GM21367 (cell line): ENCODE measurements around the gene GCH1.
"Not testable (repeated sequence)": the region's sequence is repeated elsewhere in the genome, so short reads cannot be mapped to it uniquely, and the experiment has no call there.

Source experiments
- ATAC-seq: cut with Tn5 transposase; IDR thresholded peaks from one replicate; pipeline ENCODE4 v1.9.1; 2021; ENCODE audit not compliant: unreplicated experiment

GCH1 gene, protein sequence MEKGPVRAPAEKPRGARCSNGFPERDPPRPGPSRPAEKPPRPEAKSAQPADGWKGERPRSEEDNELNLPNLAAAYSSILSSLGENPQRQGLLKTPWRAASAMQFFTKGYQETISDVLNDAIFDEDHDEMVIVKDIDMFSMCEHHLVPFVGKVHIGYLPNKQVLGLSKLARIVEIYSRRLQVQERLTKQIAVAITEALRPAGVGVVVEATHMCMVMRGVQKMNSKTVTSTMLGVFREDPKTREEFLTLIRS

DNA sequence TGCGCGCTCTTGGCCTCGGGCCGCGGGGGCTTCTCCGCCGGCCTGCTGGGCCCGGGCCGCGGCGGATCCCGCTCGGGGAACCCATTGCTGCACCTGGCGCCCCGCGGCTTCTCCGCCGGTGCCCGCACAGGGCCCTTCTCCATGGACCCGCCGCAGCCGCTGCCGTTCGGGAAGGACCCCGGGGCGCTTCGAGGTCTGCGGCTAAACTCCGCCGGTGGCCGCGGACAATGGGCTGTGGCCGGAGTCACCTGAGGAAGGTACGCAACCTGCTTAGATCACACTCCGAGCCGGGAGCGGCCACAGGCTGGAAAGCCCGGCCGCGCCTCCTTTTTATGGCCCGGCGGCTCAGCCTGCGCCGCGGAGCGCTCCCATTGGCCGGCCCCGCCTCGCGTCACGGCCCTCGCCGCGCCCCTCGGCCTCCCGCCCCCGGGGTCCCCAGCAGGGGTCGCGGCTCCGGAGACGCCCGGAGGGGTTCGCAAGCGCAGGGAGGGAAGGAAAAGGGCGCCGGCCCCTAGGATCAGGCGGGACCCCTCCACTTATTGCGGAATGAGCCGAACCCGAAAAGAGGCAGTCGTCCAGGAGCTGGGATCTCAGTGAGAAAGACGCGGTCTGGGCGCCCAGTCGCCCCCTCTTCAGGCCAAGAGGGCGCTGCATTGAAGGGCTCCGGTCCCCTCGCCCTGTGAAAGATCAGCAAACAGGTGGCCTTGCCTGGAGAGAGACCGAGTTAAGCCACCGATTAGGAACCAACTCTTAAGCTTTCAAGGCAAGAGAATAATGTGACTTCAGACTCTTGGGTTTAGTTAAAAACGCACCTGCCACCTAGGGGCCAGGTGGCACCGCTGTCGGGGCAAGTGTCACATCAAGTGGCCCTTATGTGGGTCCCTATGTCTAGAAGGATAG lies at the start of gene GCH1:
Gene GCH1, minus strand, starts transcription at position 306 of the 900 bp plus-strand sequence. Its CDS starts 163 bp downstream, at position 143.
- ATAC-seq = peak; percentile 70

DNA sequence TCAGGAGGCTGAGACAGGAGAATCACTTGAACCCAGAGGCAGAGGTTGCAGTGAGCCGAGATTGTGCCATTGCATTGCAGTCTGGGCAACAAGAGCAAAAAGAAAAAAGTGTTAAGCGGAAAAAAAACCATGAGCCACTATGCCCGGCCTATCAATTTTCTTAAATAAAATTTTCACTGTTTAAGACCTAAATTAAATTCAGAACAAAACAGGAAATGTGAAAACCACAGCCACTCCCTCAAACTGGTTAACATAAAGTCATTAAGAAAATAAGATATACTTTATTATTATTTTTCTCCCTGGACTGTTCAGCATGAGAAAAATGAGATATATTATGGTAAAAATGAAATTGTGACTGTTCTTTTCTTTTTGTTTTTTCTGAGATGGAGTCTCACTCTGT lies 44.6 kb upstream of the GCH1 start:
- no peak for ATAC-seq

DNA sequence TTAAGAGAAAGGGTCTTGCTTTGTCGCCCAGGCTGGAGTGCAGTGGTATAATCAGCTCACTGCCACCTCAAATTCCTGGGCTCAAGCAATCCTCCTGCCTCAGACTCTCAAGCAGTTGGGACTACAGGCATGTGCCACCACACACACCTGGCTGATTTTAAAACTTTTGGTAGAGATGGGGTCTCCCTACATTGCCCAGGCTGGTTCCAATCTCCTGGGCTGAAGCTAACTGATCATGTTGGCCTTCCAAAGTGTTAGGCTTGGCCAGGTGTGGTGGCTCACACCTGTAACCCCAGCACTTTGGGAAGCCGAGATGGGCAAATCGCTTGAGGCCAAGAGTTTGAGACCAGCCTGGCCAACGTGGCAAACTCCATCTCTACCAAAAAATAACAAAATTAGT lies 43.9 kb upstream of the GCH1 start:
- no peak for ATAC-seq

DNA sequence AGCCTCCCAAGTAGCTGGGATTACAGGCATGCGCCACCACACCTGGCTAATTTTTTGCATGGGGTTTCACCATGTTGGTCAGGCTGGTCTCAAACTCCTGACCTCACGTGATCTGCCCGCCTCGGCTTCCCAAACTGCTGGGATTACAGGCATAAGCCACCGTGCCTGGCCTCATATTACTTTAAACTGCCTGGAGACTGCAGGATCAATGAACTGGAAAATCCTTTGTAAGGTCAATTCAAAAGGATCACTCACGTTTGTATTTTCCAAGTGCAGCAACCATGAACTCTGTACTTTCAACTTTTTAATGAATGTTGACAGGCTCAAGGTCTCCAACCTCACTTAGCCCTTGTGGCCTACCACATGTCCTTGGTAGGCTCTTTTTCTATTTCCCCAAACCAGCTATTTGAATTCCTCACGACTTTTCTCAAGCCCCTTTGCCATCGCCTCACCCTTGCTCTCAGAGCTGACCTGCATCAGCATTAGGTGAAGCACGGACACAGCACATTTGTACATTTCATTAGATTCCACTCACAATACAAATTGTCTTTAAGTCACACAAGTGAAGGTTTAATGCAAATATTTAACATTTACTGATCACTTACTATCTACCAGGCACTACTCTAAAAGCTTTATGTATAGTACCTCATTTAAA lies 42.2 kb upstream of the GCH1 start:
- ATAC-seq = no peak

DNA sequence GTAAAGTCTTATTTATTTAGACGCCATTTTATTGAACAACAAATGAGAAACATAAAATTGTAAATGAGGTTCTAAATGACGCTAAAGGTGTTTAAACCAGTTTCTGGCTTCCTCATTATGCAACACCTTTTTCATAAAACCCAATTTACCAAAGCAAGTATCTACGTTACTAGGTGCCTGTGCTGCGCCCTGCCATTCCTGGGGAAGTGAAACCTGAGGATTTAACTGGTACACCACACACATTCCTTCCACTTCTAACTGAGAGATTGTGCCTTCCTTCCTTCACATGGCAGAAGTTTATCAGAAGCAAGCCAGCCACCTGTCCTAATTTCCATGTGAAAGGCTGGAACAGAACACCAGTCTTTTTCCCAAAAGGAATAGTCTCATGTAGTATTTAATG lies 40.3 kb upstream of the GCH1 start:
- no peak for ATAC-seq

DNA sequence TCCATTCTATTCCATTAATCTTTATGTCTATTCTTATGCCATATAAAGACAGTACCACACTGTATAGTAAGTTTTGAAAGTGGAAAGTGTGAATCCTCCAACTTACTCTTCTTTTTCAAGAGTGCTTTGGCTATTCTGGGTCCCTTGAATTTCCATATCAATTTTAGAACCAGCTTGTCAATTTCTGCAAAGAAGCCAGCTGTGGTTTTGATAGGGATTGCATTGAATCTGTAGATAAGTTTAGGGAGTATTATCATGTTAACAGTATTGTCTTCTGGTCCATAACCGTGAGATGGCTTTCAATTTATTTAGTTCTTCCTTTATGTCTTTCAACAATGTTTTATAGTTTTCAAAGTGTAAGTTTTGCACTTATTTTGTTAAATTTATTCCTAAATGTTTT lies 34.2 kb upstream of the GCH1 start:
- ATAC-seq = no peak

GRCh38 chr14:54935958-54936357 lies 33.3 kb upstream of the GCH1 start:
- no peak for ATAC-seq

GRCh38 chr14:54935100-54935499 lies 32.5 kb upstream of the GCH1 start:
- ATAC-seq = no peak

GRCh38 chr14:54933006-54933405 lies 30.4 kb upstream of the GCH1 start:
- ATAC-seq = no peak

DNA sequence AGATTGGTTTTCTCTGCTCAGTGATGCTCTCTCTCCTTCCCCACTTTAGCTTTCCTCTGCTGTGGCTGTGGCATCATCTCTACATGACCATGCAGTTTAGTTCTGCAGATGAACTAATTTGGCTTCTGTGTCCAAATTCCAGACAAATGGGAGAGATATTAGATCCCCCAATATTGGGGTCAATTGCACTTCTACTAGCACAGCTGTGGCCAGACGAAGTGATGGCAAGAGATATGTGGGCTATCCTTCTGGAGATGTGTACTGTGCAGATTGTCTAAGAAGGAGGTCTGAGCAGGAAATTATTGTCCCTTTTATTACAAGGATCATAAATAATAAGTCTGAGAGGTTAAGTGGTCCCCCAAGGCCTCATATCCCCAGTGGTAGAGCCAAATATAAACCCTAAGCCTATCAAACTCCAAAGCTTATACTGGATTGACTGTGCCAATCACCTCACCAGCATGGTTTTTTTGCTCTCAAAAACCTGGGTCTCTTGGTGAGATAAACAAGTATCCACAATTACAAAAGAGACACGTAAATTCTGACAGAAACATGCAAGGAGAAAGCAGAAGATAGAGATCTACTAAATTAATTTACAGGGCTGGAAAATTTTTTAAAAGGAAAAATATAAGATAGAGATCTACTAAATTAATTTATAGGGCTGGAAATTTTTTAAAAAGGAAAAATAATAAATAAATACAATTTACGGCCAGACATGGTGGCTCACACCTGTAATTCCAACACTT lies 29.1 kb upstream of the GCH1 start:
- ATAC-seq = no peak

GRCh38 chr14:54931101-54931500 lies 28.5 kb upstream of the GCH1 start:
- ATAC-seq = no peak

GRCh38 chr14:54929556-54929955 lies 26.9 kb upstream of the GCH1 start:
- no peak for ATAC-seq

DNA sequence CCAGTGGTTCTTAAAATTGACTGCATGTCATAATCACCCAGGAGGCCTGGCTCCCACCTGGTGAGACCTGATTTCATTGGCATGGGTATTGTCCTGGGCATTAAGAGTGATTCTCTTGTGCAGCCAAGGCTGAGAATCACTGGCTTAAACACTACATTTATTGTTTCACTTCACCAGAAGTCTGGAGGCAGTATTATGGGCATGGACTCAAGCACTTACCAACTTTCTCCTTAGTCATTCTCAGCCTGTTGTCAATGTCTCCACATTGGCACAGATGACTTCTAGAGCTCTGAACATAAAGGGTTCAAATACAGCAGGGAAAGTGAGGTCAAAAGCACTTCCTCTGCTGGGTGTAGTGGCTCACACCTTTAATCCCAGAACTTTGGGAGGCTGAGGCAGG lies 25.6 kb upstream of the GCH1 start:
- no peak for ATAC-seq

DNA sequence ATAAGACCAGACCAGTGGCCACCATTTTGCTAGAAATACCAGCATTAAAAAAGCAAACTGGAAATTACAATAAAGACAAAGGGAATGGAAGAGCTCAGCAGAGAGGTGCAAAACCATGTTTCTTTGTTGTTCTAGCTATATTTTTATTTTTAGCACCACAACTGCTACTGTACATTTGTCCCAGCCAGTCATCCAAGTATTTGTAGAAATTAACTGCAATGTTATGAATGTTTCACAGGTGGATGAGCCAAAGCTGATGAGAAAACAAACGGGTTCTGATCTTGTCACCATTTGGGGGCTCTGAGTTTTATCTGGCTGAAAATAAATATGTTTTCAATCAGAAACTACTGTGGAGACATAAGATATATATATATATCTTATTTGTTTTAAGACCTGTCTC lies 24.9 kb upstream of the GCH1 start:
- ATAC-seq = no peak

GRCh38 chr14:54926570-54926969 lies 23.9 kb upstream of the GCH1 start:
- not testable (repeated sequence) for ATAC-seq

DNA sequence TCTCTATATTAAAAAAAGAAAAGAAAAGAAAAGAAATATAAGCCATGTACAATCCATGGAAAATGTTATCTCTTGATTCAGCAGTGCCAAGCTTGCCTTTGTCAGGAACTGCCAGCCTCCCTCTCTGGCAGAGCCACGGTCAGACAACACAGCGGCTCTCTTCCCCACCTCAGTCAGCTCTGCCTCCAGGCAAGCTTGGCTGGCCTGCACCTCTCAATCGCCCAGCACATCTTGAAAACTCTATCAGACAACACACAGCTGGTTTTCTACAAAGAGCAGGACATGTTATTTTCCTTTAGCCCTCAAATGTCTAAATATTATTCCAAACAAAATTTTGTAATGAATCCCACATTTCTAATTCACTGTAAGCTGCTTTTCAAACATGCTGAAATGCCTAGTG lies 20.0 kb upstream of the GCH1 start:
- ATAC-seq = no peak

GRCh38 chr14:54920052-54920451 lies 17.4 kb upstream of the GCH1 start:
- ATAC-seq = no peak

GRCh38 chr14:54919330-54919729 lies 16.7 kb upstream of the GCH1 start:
- no peak for ATAC-seq

- ATAC-seq = no peak
Measured at GRCh38 chr14:54918427-54918826, 15.8 kb upstream of the GCH1 start.

- no peak for ATAC-seq
Measured at GRCh38 chr14:54916101-54916500, 13.5 kb upstream of the GCH1 start.
